Measurements from ENCODE around the gene BPIFA2. TPM values are rescaled to one million over a fixed set of nuclear protein-coding genes. Genes with fewer than 3 reads are reported as not detected.

The BPIFA2 gene
- total RNA-seq, 4 donors from 2014 or later, result not detected

- no peak for TF ChIP-seq CTCF (IDR thresholded peaks at IDR 0.05; ENCODE audit: low read depth)
Measured at GRCh38 chr20:33162753-33163152, 5.2 kb upstream of the BPIFA2 start.

- TF ChIP-seq CTCF (IDR thresholded peaks at IDR 0.05; ENCODE audit: low read depth), result no peak
Measured at GRCh38 chr20:33163856-33164762, 3.9 kb upstream of the BPIFA2 start.

- no peak for TF ChIP-seq CTCF (IDR thresholded peaks at IDR 0.05; ENCODE audit: low read depth)
Measured at GRCh38 chr20:33164763-33165095, 3.2 kb upstream of the BPIFA2 start.

- no peak for TF ChIP-seq CTCF (IDR thresholded peaks at IDR 0.05; ENCODE audit: low read depth)
Measured at GRCh38 chr20:33165416-33166055, 2.4 kb upstream of the BPIFA2 start.

GRCh38 chr20:33166533-33167113, 1.3 kb upstream of the BPIFA2 start:
- TF ChIP-seq CTCF (IDR thresholded peaks at IDR 0.05; ENCODE audit: low read depth), result no peak

- TF ChIP-seq CTCF (IDR thresholded peaks at IDR 0.05; ENCODE audit: low read depth), result no peak
Measured at GRCh38 chr20:33169176-33169794, 1.3 kb downstream of the BPIFA2 start.

- no peak for TF ChIP-seq CTCF (IDR thresholded peaks at IDR 0.05; ENCODE audit: low read depth)
Measured at GRCh38 chr20:33172781-33173180, 4.8 kb downstream of the BPIFA2 start.
